Suprapubic skin (tissue), 4 donors: ENCODE results near the gene COPS9.

Source experiments
- CTCF ChIP-seq, 2 donors: fragments of 200-600 bp in 1 of 2; fragments of 450-650 bp in 1 of 2; sonication (generic) in 1 of 2; IDR thresholded peaks; one replicate each; pipeline ENCODE4 v1.5.1; 2016 to 2019; ENCODE audit warnings: antibody characterized with exemption in 2 of 2, mild to moderate bottlenecking in 1 of 2, moderate library complexity in 1 of 2
- POLR2A ChIP-seq, 2 donors: fragments of 450-650 bp; IDR thresholded peaks; one replicate each; pipeline ENCODE4 v1.6.1; 2017; ENCODE audit warnings: antibody characterized with exemption in 2 of 2, mild to moderate bottlenecking in 2 of 2, moderate library complexity in 2 of 2
- POLR2AphosphoS5 ChIP-seq, 3 donors: sonication (generic); formaldehyde crosslinking; IDR thresholded peaks; one replicate each; pipeline ENCODE4 v1.6.1; 2017; ENCODE audit warnings: antibody characterized with exemption in 3 of 3

GRCh38 chr2:240137596-240138253, 1.6 kb upstream of the COPS9 start:
- TF ChIP-seq CTCF (IDR thresholded peaks at IDR 0.05): no peak
- no peak for TF ChIP-seq POLR2A (IDR thresholded peaks at IDR 0.05)
- no peak for TF ChIP-seq POLR2AphosphoS5 (IDR thresholded peaks at IDR 0.05)
